SK-N-MC (cell line): Measurements from ENCODE around the gene NGLY1.

Experiments
- EZH2 ChIP-seq: fragments of 200-600 bp; sonication (generic); IDR thresholded peaks from one replicate; pipeline ENCODE4 v1.6.1; 2017; ENCODE audit warnings: antibody characterized with exemption
- FOXP2 ChIP-seq: optimal IDR thresholded peaks from 2 replicates; pipeline ENCODE3; 2011; ENCODE audit warnings: mild to moderate bottlenecking, moderate library complexity; ENCODE audit not compliant: insufficient read depth; ENCODE audit errors: extremely low read length, control extremely low read depth
- POLR2AphosphoS5 ChIP-seq: IDR thresholded peaks from 2 replicates; pipeline ENCODE4 v1.6.1; 2012; ENCODE audit warnings: mild to moderate bottlenecking, low read depth, low read length, borderline replicate concordance

- TF ChIP-seq POLR2AphosphoS5 = no peak
- TF ChIP-seq EZH2 = no peak
- TF ChIP-seq FOXP2 = no peak
Observed at GRCh38 chr3:25713341-25713985, 69.8 kb downstream of the NGLY1 start.
